ENCODE data around the gene CD2.

CD2 gene

DNA sequence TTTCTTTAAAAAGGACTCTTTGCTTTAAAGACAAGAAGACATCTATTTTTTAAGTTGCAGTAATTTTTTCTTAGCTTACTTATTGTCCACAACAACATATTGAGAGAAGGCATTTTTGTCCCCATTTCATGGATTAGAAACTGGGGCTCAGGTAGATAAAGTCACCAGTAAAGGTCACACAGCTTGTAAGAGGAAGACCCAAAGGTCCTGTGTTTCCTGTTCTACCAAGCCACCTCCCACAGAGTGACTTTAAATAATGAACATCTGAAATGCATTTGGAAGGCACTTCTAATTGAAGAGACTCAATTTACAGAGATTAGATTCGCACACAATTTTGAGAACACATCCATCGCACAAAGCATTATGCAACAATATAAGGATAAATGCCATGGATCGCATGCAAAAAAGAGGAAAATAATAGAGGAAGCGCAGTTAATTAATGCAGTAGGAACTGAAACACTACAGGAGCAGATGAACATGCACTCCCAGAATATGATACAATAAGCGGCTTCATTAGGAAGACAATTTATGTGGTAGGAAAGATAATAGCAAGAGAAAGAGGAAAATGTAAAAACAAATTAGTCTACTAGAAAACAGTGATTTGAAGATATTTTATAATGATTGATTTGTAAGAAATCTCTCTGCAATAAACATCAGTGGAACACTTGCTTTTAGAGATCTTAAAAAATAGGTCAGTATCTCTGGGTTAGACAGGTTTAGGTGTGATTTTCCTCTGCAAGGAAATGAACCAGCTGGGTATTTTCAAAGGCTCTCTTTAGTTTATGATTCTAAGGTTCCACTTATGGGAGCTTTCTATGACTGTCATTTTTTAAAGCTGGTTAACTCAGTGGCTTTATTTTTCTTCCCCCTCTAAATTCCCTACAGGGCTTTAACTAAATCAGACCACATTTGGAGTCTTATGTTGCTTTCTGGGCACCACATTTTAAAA is 27.1 kb upstream of the CD2 start:
- no peak overlapping the region for H3K4me3 ChIP-seq (ENCODE audit: low read depth, low read length)

- H3K4me3 ChIP-seq (ENCODE audit: low read depth, low read length): no peak overlapping the region
These were observed 22.8 kb upstream of the CD2 start for GRCh38 chr1:116731439-116731838.

GRCh38 chr1:116732726-116733125 is 21.5 kb upstream of the CD2 start:
- H3K4me3 ChIP-seq (ENCODE audit: low read depth, low read length): no peak overlapping the region

DNA sequence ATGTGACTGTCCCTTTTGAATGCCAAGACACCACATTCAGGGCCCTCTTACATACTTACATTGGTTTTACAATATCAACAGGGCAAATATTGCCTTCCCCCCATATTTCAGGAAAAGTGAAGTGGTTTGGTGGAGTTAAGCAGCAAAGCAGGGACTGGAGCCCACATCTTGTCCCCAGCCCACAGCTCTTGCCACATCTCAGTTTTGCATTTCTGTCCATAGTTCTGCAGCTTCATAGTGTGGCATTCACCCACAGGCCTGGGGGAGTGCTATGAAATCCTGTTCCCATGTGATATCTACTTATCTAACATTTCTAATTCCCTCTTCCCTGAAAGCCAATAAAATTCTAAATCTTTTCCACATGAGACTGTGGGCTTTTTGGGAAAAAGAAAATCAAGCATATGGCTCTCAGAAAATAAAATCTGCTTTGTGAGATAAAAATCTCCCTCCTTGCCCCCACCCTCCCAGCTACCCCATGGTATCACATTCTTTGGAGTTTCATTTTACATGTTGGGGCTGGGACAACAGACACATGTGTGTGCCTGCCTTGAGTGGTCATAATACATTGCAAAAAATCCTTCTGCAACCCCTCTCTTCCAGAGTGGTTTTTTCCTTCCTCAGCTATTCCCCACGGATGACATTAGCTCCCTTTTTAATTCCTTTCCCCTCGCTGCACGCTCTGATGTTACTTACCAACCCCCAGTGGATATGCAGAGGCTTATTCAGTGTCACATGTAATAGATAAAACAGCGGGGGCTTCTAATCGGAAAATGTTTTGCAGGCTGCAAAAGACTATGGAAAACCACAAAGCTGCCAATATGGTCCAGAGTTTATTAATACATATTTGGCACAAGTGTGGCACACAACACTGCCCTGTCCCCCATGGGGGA is 20.5 kb upstream of the CD2 start:
- no peak overlapping the region for H3K4me3 ChIP-seq (ENCODE audit: low read depth, low read length)

DNA sequence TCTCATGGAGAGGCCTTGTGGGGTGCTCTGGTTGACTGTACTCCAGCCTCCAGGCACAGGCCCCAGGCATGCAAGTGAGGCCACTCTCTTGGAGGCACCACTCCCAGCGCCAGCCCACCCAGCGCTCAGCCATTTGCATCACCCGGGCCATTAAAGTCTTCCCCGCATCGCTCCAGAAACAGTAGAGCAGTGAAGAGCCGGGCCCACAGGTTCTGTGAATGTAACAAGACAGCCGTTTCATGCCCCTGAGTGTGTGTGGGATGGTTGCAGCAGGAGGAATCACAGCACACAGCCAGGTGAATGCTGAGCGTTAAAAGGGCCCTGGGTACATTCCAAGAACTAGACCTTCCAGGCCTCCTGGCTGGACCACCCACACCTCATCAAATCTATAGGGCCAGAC is 19.0 kb upstream of the CD2 start:
- H3K4me3 ChIP-seq (ENCODE audit: low read depth, low read length): no peak overlapping the region

DNA sequence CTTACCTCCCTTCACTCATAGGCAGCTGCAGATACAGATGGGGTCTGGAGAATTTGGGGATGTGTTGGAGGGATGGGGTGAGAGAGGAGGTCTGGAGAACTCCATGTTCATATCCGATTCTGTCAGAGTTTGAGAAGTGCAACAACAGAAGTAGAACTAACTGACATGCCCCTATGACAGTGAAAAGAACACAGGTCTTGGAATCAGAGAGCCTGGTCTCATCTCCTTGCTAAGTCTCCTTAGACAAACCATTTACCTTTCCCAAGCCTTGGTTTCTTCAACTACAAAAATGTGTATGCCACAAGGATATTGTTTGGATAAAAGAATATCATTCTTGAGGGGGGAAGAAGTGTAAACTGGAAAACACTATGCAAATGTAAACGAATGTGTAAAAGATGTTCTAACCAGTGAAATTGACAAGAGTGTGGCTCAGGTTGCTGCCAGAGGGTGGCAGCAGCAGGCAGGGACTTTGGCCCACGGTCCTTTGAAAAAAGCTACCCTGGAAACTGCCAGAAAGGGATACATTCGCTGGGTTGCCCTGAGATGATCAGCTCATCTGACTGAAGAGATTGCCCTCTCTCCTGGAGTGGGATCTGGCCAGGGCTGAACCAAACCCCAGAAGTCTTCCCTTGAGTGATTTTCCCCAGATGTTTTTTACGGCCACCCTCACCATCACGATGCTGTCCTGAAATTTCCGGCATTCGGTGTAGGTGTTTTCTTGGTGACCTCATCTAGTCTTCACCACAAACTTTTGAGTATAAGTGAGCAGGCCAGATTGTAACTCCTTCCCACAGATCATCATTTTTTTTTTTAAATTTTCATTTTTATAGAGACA is 17.0 kb upstream of the CD2 start:
- H3K4me3 ChIP-seq (ENCODE audit: low read depth, low read length): no peak overlapping the region

GRCh38 chr1:116737855-116738321 is 16.3 kb upstream of the CD2 start:
- H3K4me3 ChIP-seq (ENCODE audit: low read depth, low read length): no peak overlapping the region

- H3K4me3 ChIP-seq (ENCODE audit: low read depth, low read length): peak overlapping the region; percentile 8
These were observed 15.4 kb upstream of the CD2 start for GRCh38 chr1:116738673-116739370.

DNA sequence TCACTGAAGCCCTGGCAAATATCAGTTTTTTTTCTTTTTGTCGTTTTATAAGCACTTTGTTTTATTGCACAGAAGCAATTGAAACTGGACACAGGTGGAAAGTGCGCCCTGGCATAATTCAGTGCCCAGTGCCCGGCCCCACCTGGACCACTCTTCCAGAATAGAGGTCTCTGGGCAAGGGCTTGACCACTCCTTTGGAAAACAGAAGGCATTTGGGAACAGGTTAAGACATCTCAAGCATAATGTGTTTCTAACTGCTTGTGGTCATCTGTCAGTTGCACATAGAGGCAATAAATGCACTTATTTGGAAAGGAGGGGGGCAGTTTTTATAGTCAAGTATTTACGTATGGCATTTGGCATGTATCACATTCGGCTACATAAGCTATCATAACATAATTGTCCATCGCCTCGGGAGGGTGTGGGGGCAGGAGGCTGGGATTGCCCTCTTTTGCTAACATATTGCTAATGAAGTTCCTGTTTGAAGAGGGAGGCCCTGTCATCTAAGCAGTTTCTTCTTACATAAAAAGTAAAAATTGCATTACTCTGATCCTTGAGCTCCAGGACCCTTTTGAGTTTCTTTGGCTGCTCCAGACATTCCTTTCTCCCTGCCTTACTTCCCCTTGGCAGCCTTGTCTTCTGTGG is 14.7 kb upstream of the CD2 start:
- H3K4me3 ChIP-seq (ENCODE audit: low read depth, low read length): no peak overlapping the region

- no peak overlapping the region for H3K4me3 ChIP-seq (ENCODE audit: low read depth, low read length)
These were observed 13.9 kb upstream of the CD2 start for GRCh38 chr1:116740296-116740695.

GRCh38 chr1:116740746-116741145 is 13.5 kb upstream of the CD2 start:
- H3K4me3 ChIP-seq (ENCODE audit: low read depth, low read length): no peak overlapping the region

DNA sequence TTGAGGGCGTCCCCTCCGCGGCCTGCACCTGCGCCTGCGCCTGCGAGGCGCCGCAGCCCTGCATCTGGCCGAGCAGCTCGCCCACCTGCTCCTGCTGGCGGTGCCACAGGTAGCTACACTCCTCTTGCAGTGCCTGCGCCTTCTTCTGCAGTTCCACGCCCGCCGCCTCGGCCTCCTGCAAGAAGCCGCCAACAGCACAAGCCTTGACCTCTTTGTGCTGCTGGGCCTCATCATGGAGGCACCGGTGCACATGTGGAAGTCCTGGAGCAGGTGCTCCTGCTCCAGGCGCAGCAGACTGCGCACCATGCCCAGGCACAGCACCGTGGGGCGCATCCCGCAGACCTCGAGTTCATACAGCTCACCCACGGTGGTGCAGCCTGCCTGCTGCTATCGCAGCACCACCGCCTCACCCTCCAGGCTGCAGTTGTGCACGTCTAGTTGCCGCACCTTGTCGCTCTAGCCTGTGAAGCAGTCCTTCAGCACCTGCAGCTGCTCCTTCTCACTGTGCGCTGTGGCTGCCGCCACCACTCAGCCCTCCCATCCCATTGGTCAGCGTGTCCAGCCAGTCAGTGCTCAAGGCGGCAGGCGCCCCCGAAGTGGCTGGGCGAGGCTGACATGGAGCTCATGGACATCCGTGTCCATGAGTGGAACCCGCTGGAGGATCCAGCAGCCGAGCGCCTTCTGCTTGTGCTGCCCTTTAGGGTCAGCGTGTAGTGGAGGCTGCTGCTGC is 12.2 kb upstream of the CD2 start:
- H3K4me3 ChIP-seq (ENCODE audit: low read depth, low read length): no peak overlapping the region

GRCh38 chr1:116743535-116743934 is 10.7 kb upstream of the CD2 start:
- H3K4me3 ChIP-seq (ENCODE audit: low read depth, low read length): no peak overlapping the region

GRCh38 chr1:116748272-116748671 is 6.0 kb upstream of the CD2 start:
- no peak overlapping the region for H3K4me3 ChIP-seq (ENCODE audit: low read depth, low read length)

DNA sequence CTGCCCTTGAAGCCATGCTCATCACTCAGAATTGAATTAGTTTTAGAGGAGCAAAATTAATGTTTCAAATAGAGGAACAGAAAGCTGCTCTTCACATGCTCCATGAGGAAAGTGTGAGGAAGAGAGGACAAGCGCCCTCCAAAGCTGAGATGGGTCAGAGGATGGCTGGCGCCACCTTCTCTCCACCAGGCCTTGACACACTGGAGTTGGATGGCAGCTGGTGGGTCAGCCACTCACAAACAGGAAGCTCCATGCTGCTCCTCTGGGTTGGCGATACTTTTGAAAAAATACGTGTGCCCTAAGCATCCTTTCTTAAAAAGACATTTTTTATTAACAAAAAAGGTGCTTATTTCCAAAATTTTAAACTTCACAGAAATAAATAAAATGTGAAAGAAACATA is 3.1 kb upstream of the CD2 start:
- H3K4me3 ChIP-seq (ENCODE audit: low read depth, low read length): no peak overlapping the region

- no peak overlapping the region for H3K4me3 ChIP-seq (ENCODE audit: low read depth, low read length)
These were observed 2.6 kb upstream of the CD2 start for GRCh38 chr1:116751621-116752020.

DNA sequence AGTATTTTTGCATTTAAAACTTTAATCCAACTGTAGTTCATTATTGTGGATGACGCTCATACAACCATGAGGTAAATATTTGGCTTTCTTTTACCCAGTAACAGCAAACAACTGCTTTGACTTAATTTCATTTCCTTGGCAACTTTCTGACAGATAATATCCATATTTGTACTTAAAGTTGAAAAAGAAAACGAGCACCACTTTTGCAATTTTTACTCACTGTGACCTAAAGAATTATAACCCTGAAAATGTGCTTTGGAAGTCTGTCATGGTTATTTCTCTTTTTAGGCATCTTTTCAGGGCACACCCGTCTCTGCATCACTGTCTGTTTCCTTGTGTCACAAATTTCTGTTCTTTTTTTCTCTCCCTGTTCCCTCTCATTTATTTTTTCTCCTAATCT is 918 bp upstream of the CD2 start:
- H3K4me3 ChIP-seq (ENCODE audit: low read depth, low read length): no peak overlapping the region

DNA sequence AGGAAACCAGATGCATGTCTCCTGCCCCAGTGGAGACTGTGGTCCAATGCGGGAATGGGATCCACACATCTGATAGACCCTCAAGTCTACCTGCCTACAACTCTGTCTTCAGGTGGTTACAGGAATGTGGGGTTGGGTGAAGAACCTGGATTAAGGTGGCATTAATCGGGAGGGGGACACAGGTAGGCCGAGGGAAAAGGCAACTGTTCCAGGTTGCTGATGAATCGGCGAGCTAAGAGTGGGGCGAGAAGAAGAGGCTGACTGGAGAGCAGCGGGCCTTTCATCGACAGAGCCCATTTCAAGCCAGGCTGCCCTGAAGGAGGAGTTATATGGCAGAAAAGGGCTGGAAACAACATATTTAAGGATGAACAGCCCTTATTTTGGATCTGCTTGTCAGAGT is 836 bp downstream of the CD2 start:
- H3K4me3 ChIP-seq (ENCODE audit: low read depth, low read length): no peak overlapping the region

GRCh38 chr1:116755681-116756080 is 1.5 kb downstream of the CD2 start:
- H3K4me3 ChIP-seq (ENCODE audit: low read depth, low read length): no peak overlapping the region
